LoVo (cell line): ENCODE results near the gene CACNB2.
"Not testable (repeated sequence)": the region's sequence is repeated elsewhere in the genome, so short reads cannot be mapped to it uniquely, and the experiment has no call there.

Experiments
- DNase-seq: peaks from one replicate; pipeline ENCODE4 v3.0.0-alpha.2; 2016; ENCODE audit warnings: low spot score

The CACNB2 gene

DNA sequence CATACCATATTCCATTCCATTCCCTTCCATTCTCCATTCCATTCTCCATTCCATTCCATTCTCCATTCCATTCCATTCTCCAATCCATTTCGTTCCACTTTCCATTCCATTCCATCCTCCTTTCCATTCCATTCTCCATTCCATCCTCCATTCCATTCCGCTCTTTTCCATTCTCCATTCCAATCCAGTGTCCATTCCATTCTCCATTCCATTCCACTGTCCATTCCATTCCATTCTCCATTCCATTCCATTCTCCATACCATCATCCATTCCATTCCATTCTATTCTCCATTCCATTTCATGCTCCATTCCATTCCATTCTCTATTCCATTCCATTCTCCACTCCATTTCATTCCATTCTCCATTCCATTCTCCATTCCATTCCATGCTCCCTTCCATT is 430.2 kb downstream of the CACNB2 start:
- DNase-seq: not testable (repeated sequence)

- DNase-seq: no peak
Measured at GRCh38 chr10:18571076-18571475, 430.9 kb downstream of the CACNB2 start.

GRCh38 chr10:18571780-18572179 is 431.6 kb downstream of the CACNB2 start:
- no peak for DNase-seq

GRCh38 chr10:18572959-18573561 is 432.8 kb downstream of the CACNB2 start:
- no peak for DNase-seq

DNA sequence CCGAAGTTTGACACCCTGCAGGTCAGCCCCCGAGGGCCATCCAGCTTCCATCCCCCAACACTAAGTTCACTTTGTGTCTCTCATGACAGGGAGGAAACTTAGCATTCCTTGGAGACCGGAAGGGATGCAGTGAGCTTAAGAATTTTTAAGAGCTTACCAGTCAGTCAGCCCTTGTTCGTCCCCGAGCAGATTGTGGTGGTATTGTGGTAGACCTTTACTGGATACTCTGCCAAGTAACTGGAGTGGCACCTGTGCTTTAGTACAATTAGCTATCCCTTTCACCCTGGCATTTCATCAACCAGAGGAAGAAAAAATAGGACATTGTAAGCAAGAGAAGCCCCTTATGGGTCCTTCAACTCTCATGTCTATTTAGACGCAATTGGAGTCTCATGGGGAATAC is 436.4 kb downstream of the CACNB2 start:
- DNase-seq: no peak

GRCh38 chr10:18577823-18578685 is 437.8 kb downstream of the CACNB2 start:
- no peak for DNase-seq

GRCh38 chr10:18582803-18583202 is 442.6 kb downstream of the CACNB2 start:
- DNase-seq: no peak

DNA sequence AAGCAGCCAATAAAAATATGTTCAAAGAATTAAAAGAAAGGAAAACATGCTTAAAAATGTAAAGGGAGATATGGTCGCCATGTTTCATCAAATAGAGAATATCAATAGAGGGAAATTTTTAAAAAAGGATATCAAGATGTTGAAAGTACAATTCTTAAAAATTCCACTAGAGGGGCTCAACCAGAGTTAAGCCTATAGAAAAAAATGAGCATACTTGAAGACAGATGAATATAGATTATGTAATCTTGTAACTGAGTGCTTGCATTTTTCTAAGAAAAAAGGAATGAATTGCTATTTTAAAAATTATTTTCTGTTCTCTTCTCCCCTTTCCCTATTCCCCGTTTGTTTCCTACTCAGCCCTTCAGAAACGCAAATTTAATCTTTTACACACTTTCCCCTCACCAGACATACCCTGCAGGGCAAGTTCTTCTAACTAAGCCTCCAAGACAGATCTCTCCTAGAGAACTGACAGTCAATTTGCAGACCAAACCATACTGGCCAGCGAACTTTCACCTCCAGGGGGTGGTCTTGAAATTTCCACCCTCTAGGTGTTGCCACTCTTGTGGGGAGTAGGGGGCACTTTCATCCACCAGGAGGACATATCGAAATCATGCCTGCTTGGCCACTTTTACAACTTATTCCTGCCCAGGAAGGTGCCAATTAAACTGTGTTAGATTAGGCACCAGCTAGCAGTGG is 443.5 kb downstream of the CACNB2 start:
- DNase-seq: no peak

DNA sequence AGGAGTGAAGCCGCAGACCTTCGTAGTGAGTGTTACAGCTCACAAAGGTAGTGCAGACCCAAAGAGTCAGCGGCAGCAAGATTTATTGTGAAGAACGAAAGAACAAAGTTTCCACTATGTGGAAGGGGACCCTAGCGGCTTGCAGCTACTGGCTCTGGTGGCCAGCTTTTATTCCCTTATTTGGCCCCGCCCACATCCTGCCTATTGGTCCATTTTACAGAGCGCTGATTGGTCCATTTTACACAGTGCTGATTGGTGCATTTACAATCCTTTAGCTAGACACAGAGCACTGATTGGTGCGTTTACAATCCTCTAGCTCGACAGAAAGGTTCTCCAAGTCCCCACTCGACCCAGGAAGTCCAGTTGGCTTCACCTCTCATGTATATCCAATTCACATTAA is 446.4 kb downstream of the CACNB2 start:
- DNase-seq: not testable (repeated sequence)

- not testable (repeated sequence) for DNase-seq
Measured at GRCh38 chr10:18591141-18591540, 450.9 kb downstream of the CACNB2 start.
